C4-2B (cell line): ENCODE results near the gene HBS1L.

Experiments
- ZFX ChIP-seq: fragments of 450-650 bp; IDR thresholded peaks from 2 replicates; pipeline ENCODE4 v1.6.1; 2017
- TF ChIP-seq, protein P1 (sequence below): fragments of 450-650 bp; conservative IDR thresholded peaks from 2 replicates; pipeline ENCODE4 v1.5.1; 2017; ENCODE audit warnings: mild to moderate bottlenecking

DNA sequence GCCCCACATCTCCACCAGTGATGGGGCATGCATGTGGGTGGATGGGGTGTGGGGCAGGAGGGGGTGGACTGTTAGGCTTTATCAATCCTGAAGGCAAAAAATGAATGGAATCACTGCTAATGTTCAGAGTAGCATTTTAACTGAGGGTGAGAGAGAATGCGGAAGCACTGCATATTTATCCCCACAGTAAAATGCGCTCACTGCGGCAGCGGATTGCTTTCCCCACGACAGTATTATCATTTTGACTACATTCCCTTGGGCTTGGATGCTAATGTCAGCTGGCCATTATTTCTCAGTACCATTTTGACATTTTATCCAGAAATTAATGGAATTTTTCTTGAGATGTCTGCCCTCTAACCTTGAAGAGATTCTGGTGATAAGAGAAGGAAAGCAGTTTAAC, 118.1 kb downstream of the HBS1L start:
- TF ChIP-seq, protein P1, sequence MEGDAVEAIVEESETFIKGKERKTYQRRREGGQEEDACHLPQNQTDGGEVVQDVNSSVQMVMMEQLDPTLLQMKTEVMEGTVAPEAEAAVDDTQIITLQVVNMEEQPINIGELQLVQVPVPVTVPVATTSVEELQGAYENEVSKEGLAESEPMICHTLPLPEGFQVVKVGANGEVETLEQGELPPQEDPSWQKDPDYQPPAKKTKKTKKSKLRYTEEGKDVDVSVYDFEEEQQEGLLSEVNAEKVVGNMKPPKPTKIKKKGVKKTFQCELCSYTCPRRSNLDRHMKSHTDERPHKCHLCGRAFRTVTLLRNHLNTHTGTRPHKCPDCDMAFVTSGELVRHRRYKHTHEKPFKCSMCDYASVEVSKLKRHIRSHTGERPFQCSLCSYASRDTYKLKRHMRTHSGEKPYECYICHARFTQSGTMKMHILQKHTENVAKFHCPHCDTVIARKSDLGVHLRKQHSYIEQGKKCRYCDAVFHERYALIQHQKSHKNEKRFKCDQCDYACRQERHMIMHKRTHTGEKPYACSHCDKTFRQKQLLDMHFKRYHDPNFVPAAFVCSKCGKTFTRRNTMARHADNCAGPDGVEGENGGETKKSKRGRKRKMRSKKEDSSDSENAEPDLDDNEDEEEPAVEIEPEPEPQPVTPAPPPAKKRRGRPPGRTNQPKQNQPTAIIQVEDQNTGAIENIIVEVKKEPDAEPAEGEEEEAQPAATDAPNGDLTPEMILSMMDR, result no peak
- TF ChIP-seq ZFX, result no peak
